HEK293 (cell line): ENCODE measurements around the gene P2RY6.

Source experiments
- CTCF ChIA-PET: fragments of 350-600 bp; formaldehyde crosslinking; extraction: SDS; loops from one replicate; lab custom pipeline; 2021; ENCODE audit warnings: antibody characterized with exemption; lab: Yijun Ruan, JAX
- POLR2A ChIA-PET: fragments of 300-600 bp; formaldehyde crosslinking; extraction: SDS; loops from one replicate; lab custom pipeline; 2020; ENCODE audit warnings: antibody characterized with exemption, inconsistent platforms; lab: Yijun Ruan, JAX
- H3K27ac ChIP-seq: fragments of 200-500 bp; sonication (Bioruptor generic); 2 replicates; pipeline ENCODE4 v1.5.1; 2014; ENCODE audit warnings: low read depth, low read length, control low read depth, inconsistent platforms; ENCODE audit errors: extremely low read depth
- H3K36me3 ChIP-seq, 2 experiments: fragments of 200-500 bp in 1 of 2; sonication (Bioruptor generic) in 1 of 2; 1 replicate in 1 of 2; 2 replicates in 1 of 2; pipeline ENCODE4 v1.5.1; 2014 to 2017; ENCODE audit warnings: inconsistent platforms in 2 of 2, low read length in 2 of 2; ENCODE audit not compliant: control insufficient read depth in 2 of 2, insufficient read depth in 1 of 2
- H3K4me1 ChIP-seq: fragments of 200-500 bp; sonication (Bioruptor generic); 2 replicates; pipeline ENCODE4 v1.5.1; 2014; ENCODE audit warnings: mild to moderate bottlenecking, low read length, inconsistent platforms; ENCODE audit not compliant: control insufficient read depth, insufficient read depth
- H3K4me3 ChIP-seq: 2 replicates; pipeline ENCODE4 v1.5.1; 2011; ENCODE audit warnings: low read depth, mild to moderate bottlenecking, control low read depth, low read length, moderate library complexity
- H3K9me3 ChIP-seq: fragments of 200-500 bp; sonication (Bioruptor generic); 2 replicates; pipeline ENCODE4 v1.5.1; 2014; ENCODE audit warnings: low read depth, low read length, inconsistent platforms; ENCODE audit not compliant: control insufficient read depth, insufficient read depth
- BCL11B ChIP-seq: fragments of 450-650 bp; formaldehyde crosslinking; IDR thresholded peaks from 2 replicates; pipeline ENCODE4 v1.5.1; 2016; ENCODE audit warnings: low read depth, missing biosample characterization, missing genetic modification characterization
- KLF8 ChIP-seq: fragments of 450-650 bp; formaldehyde crosslinking; IDR thresholded peaks from 2 replicates; pipeline ENCODE4 v1.5.1; 2016; ENCODE audit warnings: missing biosample characterization, missing genetic modification characterization
- PRDM2 ChIP-seq: fragments of 450-650 bp; formaldehyde crosslinking; IDR thresholded peaks from 2 replicates; pipeline ENCODE4 v1.5.1; 2016; ENCODE audit warnings: missing biosample characterization, missing genetic modification characterization, borderline replicate concordance
- SCRT1 ChIP-seq: fragments of 450-650 bp; formaldehyde crosslinking; IDR thresholded peaks from 2 replicates; pipeline ENCODE4 v1.5.1; 2016; ENCODE audit warnings: missing biosample characterization, missing genetic modification characterization, borderline replicate concordance
- ZBTB1 ChIP-seq: fragments of 450-650 bp; formaldehyde crosslinking; IDR thresholded peaks from 2 replicates; pipeline ENCODE4 v1.5.1; 2016; ENCODE audit warnings: missing biosample characterization, missing genetic modification characterization
- ZFP3 ChIP-seq: fragments of 450-650 bp; formaldehyde crosslinking; IDR thresholded peaks from 2 replicates; pipeline ENCODE4 v1.5.1; 2016; ENCODE audit warnings: low read depth, missing biosample characterization, missing genetic modification characterization
- ZFP69B ChIP-seq: fragments of 450-650 bp; formaldehyde crosslinking; IDR thresholded peaks from 2 replicates; pipeline ENCODE4 v1.5.1; 2016; ENCODE audit warnings: missing biosample characterization, missing genetic modification characterization
- ZNF138 ChIP-seq: fragments of 450-650 bp; formaldehyde crosslinking; IDR thresholded peaks from 2 replicates; pipeline ENCODE4 v1.5.1; 2016; ENCODE audit warnings: missing biosample characterization, missing genetic modification characterization, borderline replicate concordance
- ZNF148 ChIP-seq: fragments of 450-650 bp; formaldehyde crosslinking; IDR thresholded peaks from 2 replicates; pipeline ENCODE4 v1.5.0; 2017; ENCODE audit warnings: missing biosample characterization, missing genetic modification characterization, borderline replicate concordance
- ZNF16 ChIP-seq: fragments of 450-650 bp; formaldehyde crosslinking; IDR thresholded peaks from 2 replicates; pipeline ENCODE4 v1.5.1; 2016; ENCODE audit warnings: low read depth, missing biosample characterization, missing genetic modification characterization
- ZNF24 ChIP-seq: fragments of 450-650 bp; formaldehyde crosslinking; IDR thresholded peaks from 2 replicates; pipeline ENCODE4 v1.5.1; 2016; ENCODE audit warnings: missing biosample characterization, missing genetic modification characterization
- ZNF324 ChIP-seq: fragments of 450-650 bp; formaldehyde crosslinking; IDR thresholded peaks from 2 replicates; pipeline ENCODE4 v1.5.1; 2016; ENCODE audit warnings: missing biosample characterization, missing genetic modification characterization
- ZNF521 ChIP-seq: fragments of 450-650 bp; formaldehyde crosslinking; IDR thresholded peaks from 2 replicates; pipeline ENCODE4 v1.5.1; 2017; ENCODE audit warnings: missing biosample characterization, mild to moderate bottlenecking, missing genetic modification characterization
- ZNF585B ChIP-seq: fragments of 450-650 bp; formaldehyde crosslinking; IDR thresholded peaks from 2 replicates; pipeline ENCODE4 v1.5.1; 2016; ENCODE audit warnings: missing biosample characterization, missing genetic modification characterization
- ZNF600 ChIP-seq: fragments of 450-650 bp; formaldehyde crosslinking; IDR thresholded peaks from 2 replicates; pipeline ENCODE4 v1.5.1; 2016; ENCODE audit warnings: missing biosample characterization, missing genetic modification characterization
- ZNF677 ChIP-seq: fragments of 450-650 bp; IDR thresholded peaks from 2 replicates; pipeline ENCODE4 v1.5.0; 2018; ENCODE audit warnings: missing biosample characterization, mild to moderate bottlenecking, missing genetic modification characterization, moderate library complexity
- ZNF701 ChIP-seq: fragments of 450-650 bp; formaldehyde crosslinking; IDR thresholded peaks from 2 replicates; pipeline ENCODE4 v1.5.1; 2016; ENCODE audit warnings: missing biosample characterization, missing genetic modification characterization

The P2RY6 gene

DNA sequence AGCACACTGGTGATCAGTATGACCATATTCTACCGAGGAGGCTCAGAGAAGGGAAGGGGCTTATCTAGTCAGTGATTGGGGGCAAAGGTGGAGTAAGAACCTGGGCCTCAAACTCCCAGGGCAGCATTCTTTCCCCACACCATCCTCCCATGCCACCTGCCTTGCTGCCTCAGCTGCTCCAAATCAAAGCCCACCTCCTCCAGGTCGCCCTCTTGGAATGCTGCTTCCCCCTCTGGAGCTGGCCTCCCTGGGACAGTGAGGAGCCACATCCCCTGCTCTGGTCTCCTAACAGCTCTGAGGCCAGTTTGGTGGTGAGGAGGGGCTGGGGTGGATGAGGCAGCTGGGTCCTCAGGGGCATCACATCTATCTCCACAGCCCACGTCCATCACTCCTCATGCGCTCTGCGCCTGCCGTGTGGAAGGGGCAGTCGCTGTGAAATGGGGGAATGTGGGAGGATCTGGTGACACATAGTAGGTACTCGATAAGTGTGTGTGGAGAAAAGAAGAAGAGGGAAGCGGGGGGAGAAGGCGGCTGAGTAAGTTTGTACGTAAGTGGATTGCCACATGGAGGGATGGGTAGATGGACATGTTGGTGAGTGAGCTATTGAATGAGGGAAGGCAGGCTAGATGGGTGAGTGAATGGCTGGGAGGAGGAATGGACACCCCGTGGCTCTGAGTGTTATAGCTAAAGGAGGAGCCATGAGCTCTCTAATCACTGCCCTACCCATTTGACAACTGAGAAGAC, 19.8 kb downstream of the P2RY6 start (continued):
- TF ChIP-seq SCRT1 (no peak), ZNF138 (tag by site-specific recombination) (no peak), ZNF701 (no peak), ZFP3 (tag by site-specific recombination) (no peak)
- TF ChIP-seq, all 188 proteins: peak for 0

DNA sequence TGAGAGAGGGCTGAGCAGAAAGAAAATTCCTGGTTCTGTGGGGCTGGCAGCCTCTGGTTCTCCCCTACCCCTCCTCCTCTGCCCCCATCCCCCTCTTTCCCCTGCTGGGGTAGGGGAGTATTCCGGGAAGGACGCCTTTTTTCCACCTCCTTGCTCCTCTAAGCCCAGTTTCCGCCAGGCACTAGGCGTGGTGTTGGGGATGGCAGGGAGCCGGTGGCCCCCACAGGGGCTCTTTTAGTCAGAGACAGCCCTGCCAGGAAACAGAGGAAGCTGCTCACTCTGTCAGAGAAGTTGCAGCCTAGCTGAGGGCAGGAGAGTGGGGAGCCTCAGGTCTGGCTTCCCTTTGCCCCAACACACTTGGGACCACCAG, 20.4 kb downstream of the P2RY6 start:
- ChIA-PET CTCF (interaction anchor here (1.2 to 5.6 kb wide), 6 partner anchors 8 to 110 kb away, joined by 3 to 51 read pairs (median 19); partner anchors contain the start of gene ARHGEF17), POLR2A (interaction anchor here (0.6 kb wide), 1 partner anchor 15 kb away, joined by 6 read pairs; no protein-coding TSS in a partner anchor)
- no peaks in the 10 kb centered on the region for H3K36me3 ChIP-seq
- no peaks in the 10 kb centered on the region for H3K4me1 ChIP-seq
- no peak overlapping the region for H3K4me3 ChIP-seq
- H3K9me3 ChIP-seq: no peaks in the 10 kb centered on the region
- TF ChIP-seq ZFP69B (tag by site-specific recombination) (no peak), ZNF677 (tag by site-specific recombination) (no peak), ZNF24 (tag by site-specific recombination) (no peak), ZNF521 (tag by site-specific recombination) (no peak), KLF8 (no peak), ZBTB1 (tag by site-specific recombination) (no peak), ZNF600 (tag by site-specific recombination) (no peak), PRDM2 (tag by site-specific recombination) (no peak), ZNF324 (tag by site-specific recombination) (no peak), ZNF585B (tag by site-specific recombination) (no peak), BCL11B (tag by site-specific recombination) (no peak), ZNF16 (tag by site-specific recombination) (no peak), ZNF148 (tag by site-specific recombination) (no peak)
- H3K27ac ChIP-seq: no peak overlapping the region
